Neural cell (in vitro differentiated cells): Measurements from ENCODE around the gene SOX9. TPM values are rescaled to one million over a fixed set of nuclear protein-coding genes. Genes with fewer than 3 reads are reported as not detected.

ENCODE experiments used
- H2AFZ ChIP-seq: fragments of 200-600, 300-800 bp; sonication (generic), shearing (Covaris generic); 2 replicates; pipeline ENCODE4 v1.6.0; 2014; ENCODE audit warnings: low read depth, mild to moderate bottlenecking, antibody characterized with exemption, low read length, moderate library complexity
- H3F3A ChIP-seq: fragments of 200-600 bp; shearing (Covaris generic); 2 replicates; pipeline ENCODE4 v1.6.1; 2016; ENCODE audit warnings: mild to moderate bottlenecking, moderate library complexity, mixed read lengths, antibody characterized with exemption, low read length; ENCODE audit not compliant: insufficient read depth, poor library complexity, severe bottlenecking
- H3K27ac ChIP-seq: fragments of 200-600, 300-800 bp; sonication (generic), shearing (Covaris generic); 2 replicates; pipeline ENCODE4 v1.5.1; 2014; ENCODE audit warnings: mild to moderate bottlenecking, low read length, moderate library complexity
- H3K27me3 ChIP-seq: fragments of 300-800, 200-600 bp; sonication (generic), shearing (Covaris generic); 2 replicates; pipeline ENCODE4 v1.6.0; 2014; ENCODE audit warnings: mild to moderate bottlenecking, low read depth, low read length, moderate library complexity; ENCODE audit not compliant: insufficient read depth
- H3K36me3 ChIP-seq: fragments of 300-800, 200-600 bp; sonication (generic), shearing (Covaris generic); 2 replicates; pipeline ENCODE4 v1.5.1; 2014; ENCODE audit warnings: mild to moderate bottlenecking, antibody characterized with exemption, low read length, moderate library complexity; ENCODE audit not compliant: insufficient read depth
- H3K4me2 ChIP-seq: fragments of 300-800, 200-600 bp; sonication (generic), shearing (Covaris generic); 2 replicates; pipeline ENCODE4 v1.6.0; 2014; ENCODE audit warnings: mild to moderate bottlenecking, low read length
- H3K4me3 ChIP-seq: fragments of 300-800, 200-600 bp; sonication (generic), shearing (Covaris generic); 2 replicates; pipeline ENCODE4 v1.5.1; 2014; ENCODE audit warnings: mild to moderate bottlenecking, low read length, moderate library complexity
- H3K79me2 ChIP-seq: fragments of 200-600 bp; shearing (Covaris generic); replicated peaks from 2 replicates; pipeline ENCODE4 v1.6.0; 2014; ENCODE audit warnings: mild to moderate bottlenecking, low read length, moderate library complexity; ENCODE audit not compliant: insufficient read depth
- H3K9ac ChIP-seq: fragments of 300-800, 200-600 bp; sonication (generic), shearing (Covaris generic); 2 replicates; pipeline ENCODE4 v1.6.1; 2016; ENCODE audit warnings: mild to moderate bottlenecking, low read length, mixed read lengths
- H3K9me2 ChIP-seq: fragments of 200-600 bp; shearing (Covaris generic); 2 replicates; pipeline ENCODE4 v1.6.1; 2016; ENCODE audit warnings: mild to moderate bottlenecking, low read length, mixed read lengths; ENCODE audit not compliant: insufficient read depth
- H3K9me3 ChIP-seq: fragments of 200-600, 300-800 bp; sonication (generic), shearing (Covaris generic); 2 replicates; pipeline ENCODE4 v1.6.1; 2016; ENCODE audit warnings: mild to moderate bottlenecking, mixed run types, low read length, moderate library complexity, mixed read lengths
- H4K20me1 ChIP-seq: fragments of 200-600 bp; shearing (Covaris generic); 2 replicates; pipeline ENCODE4 v1.6.1; 2016; ENCODE audit warnings: mild to moderate bottlenecking, mixed run types; ENCODE audit not compliant: insufficient read depth
- CTCF ChIP-seq: fragments of 450-650 bp; IDR thresholded peaks from 2 replicates; pipeline ENCODE4 v1.5.1; 2014; ENCODE audit warnings: antibody characterized with exemption, mild to moderate bottlenecking, moderate library complexity; ENCODE audit not compliant: poor library complexity, severe bottlenecking
- EP300 ChIP-seq: fragments of 450-650 bp; conservative IDR thresholded peaks from 2 replicates; pipeline ENCODE4 v1.6.1; 2014; ENCODE audit warnings: antibody characterized with exemption, mild to moderate bottlenecking, moderate library complexity; ENCODE audit not compliant: poor library complexity, severe bottlenecking
- EZH2 ChIP-seq: fragments of 200-600, 300-800 bp; shearing (Covaris generic), sonication (generic); IDR thresholded peaks from 2 replicates; pipeline ENCODE4 v1.6.1; 2014; ENCODE audit warnings: antibody characterized with exemption, low read length, borderline replicate concordance, mild to moderate bottlenecking; ENCODE audit not compliant: insufficient read depth, poor library complexity, severe bottlenecking
- MXI1 ChIP-seq: fragments of 450-650 bp; conservative IDR thresholded peaks from 2 replicates; pipeline ENCODE4 v1.6.1; 2014; ENCODE audit warnings: antibody characterized with exemption, mild to moderate bottlenecking; ENCODE audit not compliant: poor library complexity, severe bottlenecking
- POLR2AphosphoS5 ChIP-seq: IDR thresholded peaks from 2 replicates; pipeline ENCODE4 v1.6.1; 2012
- RAD21 ChIP-seq: fragments of 450-650 bp; conservative IDR thresholded peaks from 2 replicates; pipeline ENCODE4 v1.6.1; 2014; ENCODE audit warnings: antibody characterized with exemption, mild to moderate bottlenecking, moderate library complexity
- REST ChIP-seq: IDR thresholded peaks from 2 replicates; pipeline ENCODE4 v1.6.1; 2012; ENCODE audit warnings: borderline replicate concordance
- SMC3 ChIP-seq: fragments of 450-650 bp; conservative IDR thresholded peaks from 2 replicates; pipeline ENCODE4 v1.6.1; 2014; ENCODE audit warnings: antibody characterized with exemption, mild to moderate bottlenecking, moderate library complexity; ENCODE audit not compliant: poor library complexity
- TAF1 ChIP-seq: IDR thresholded peaks from 2 replicates; pipeline ENCODE4 v1.6.1; 2012; ENCODE audit warnings: low read depth
- polyA plus RNA-seq: library from polyadenylated mRNA; depleted of rRNA; stranded (reverse); fragments of >200 nt; gene quantifications from 2 replicates; pipeline ENCODE4 v1.2.3, GENCODE V29; 2014

The SOX9 gene
- polyA plus RNA-seq, 1 donor from 2014 or later: 0.68 TPM

GRCh38 chr17:72104863-72105234, 16.0 kb upstream of the SOX9 start:
- H3K4me2 ChIP-seq: no peak overlapping the region
- no peaks in the 10 kb centered on the region for H4K20me1 ChIP-seq
- TF ChIP-seq TAF1: no peak
- no peak for TF ChIP-seq MXI1
- TF ChIP-seq EP300: no peak
- no peak for TF ChIP-seq SMC3
- TF ChIP-seq REST: no peak
- TF ChIP-seq RAD21: no peak
- no peak for TF ChIP-seq CTCF
- no peak for TF ChIP-seq POLR2AphosphoS5
- TF ChIP-seq EZH2: no peak
- no peaks in the 10 kb centered on the region for H3K27me3 ChIP-seq
- no peaks in the 10 kb centered on the region for H3F3A ChIP-seq
- H3K9ac ChIP-seq: no peak overlapping the region
- no peaks in the 10 kb centered on the region for H3K79me2 ChIP-seq
- H3K36me3 ChIP-seq: no peaks in the 10 kb centered on the region
- H2AFZ ChIP-seq: no peak overlapping the region
- no peaks in the 10 kb centered on the region for H3K9me2 ChIP-seq
- H3K27ac ChIP-seq: no peak overlapping the region
- no peaks in the 10 kb centered on the region for H3K9me3 ChIP-seq
- H3K4me3 ChIP-seq: no peak overlapping the region

GRCh38 chr17:72107100-72107499, 13.7 kb upstream of the SOX9 start:
- Histone ChIP-seq H3K4me3 (no peak overlapping the region), H4K20me1 (no peaks in the 10 kb centered on the region), H3K4me2 (no peak overlapping the region), H3K27ac (no peak overlapping the region), H3K9me3 (no peaks in the 10 kb centered on the region), H3K9me2 (no peaks in the 10 kb centered on the region), H3K9ac (no peak overlapping the region), H3K36me3 (no peaks in the 10 kb centered on the region), H3K27me3 (no peaks in the 10 kb centered on the region), H3K79me2 (no peaks in the 10 kb centered on the region), H2AFZ (no peak overlapping the region), H3F3A (no peaks in the 10 kb centered on the region)
- TF ChIP-seq TAF1 (no peak), MXI1 (no peak), SMC3 (no peak), REST (no peak), RAD21 (no peak), CTCF (no peak), POLR2AphosphoS5 (no peak), EP300 (no peak), EZH2 (no peak)
